ENCODE data around the gene C1QTNF12.
"Not testable (repeated sequence)": the region's sequence is repeated elsewhere in the genome, so short reads cannot be mapped to it uniquely, and the experiment has no call there.

C1QTNF12 gene

DNA sequence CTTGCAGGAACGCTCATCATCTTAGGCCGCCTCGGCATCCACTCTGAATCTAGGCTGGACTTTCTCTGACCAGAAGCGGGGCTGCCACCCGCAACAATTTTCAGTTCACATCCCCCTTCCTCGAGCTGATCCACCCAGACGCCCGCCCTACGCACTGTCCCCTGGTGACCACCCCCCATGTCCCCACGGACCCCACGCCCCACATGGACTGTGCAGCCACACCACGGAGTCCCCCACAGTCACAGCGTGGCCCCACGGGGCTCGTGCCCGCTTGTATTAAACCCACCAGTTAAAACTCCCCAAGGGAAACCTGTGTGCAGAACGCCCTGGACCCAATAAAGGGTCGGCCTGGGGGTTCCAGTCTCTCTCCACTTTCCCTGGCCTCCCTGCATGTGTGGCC, 13.0 kb upstream of the C1QTNF12 start:
- DNase-seq (ENCODE audit: low spot score), result no peak

DNA sequence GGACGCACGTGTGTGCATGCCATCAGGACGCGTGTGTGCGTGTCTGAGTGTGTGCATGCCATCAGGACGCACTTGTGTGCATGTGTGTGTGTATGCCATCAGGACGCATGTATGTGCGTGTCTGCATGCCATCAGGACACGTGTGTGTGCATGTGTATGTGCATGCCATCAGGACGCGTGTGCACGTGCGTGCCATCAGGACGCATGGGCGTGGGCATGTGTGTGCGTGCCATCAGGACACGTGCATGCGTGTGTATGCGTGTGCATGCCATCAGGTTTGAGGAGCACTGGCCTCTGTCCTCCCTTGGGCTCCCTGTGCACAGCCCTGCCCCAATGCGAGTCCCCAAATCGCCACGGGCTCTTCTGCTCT, 12.6 kb upstream of the C1QTNF12 start:
- no peak for DNase-seq (ENCODE audit: low spot score)

DNA sequence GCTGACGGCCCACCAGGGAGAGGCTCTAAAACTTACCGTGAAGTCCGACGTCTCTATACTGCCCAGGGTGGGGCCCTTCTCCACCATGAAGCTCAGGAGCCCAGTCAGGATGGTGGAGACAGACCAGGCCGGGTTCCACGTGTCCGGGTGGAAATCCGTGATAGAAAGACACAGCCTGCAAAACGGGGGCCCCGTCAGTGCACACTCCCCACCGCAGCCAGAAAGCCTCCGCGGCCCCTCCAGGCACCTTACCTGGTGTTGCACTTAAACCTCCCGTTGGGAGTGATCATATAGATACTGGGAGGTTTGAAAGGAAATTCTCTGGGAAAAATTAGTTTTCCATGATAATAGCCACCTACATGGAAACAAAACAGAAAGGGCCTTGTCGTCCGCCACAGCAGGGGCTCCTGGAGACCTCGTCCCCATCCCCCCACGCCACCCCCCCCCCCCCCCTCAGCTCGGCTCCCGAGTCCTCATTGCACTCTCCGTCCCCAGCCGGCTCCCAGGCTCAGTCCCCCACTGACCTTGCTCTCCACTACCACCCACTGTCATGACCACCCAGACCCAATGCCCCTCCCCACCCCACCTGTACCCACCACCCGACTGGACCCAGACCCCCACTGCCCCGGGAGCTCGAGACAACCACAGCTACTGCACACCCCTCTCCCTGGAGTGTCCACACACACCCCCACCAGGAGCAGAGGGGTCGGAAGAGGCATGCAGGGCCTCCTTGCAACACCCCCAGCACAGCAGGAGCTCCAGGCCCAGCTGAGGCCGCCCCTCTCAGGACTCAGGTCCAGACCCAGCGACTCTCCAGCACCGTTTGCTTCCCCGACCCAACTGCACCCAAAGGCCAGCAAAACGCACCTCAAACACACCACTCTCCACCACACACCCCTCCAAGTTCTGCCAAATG, 10.7 kb upstream of the C1QTNF12 start:
- DNase-seq (ENCODE audit: low spot score), result no peak

DNA sequence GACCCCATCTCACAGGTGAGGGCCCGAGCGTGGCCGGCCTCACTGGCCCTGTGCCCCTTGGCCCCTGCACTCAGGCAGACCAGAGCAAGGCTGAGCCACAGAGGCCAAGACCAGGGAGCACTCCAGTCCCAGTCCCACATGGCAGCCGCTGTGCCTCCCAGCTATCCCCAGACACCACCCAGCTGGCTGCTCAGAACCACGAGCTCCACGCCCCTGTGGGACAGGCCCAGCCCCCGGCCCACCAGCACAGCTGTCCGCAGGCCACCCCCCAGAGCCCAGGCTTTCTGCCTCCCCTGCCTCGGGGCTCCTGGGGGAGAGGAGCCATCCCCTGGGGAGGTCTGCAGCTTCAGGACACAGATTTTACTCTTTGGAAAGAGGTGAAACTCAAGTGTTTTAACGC, 9.1 kb upstream of the C1QTNF12 start:
- DNase-seq (ENCODE audit: low spot score), result no peak

DNA sequence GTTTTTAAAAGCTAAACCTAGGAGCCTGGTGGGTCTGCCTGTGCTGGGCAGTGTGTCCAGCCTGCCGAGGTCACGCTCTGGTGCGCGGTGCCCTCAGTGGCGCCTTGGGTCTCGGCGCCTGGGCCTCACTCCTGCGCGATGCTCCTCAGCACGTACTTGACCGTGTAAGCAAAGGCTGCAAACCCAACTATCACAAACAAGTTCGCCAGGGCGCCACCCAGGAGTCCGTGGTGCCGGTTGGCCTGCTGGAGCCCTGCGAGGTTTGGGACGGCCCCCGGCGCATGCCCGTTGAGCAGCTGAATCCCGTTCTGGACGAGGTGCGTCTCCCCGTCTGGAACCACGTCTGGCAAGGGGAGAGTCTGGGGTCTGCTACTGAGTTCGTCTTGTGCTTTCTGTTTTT, 8.6 kb upstream of the C1QTNF12 start:
- no peak for DNase-seq (ENCODE audit: low spot score)

DNA sequence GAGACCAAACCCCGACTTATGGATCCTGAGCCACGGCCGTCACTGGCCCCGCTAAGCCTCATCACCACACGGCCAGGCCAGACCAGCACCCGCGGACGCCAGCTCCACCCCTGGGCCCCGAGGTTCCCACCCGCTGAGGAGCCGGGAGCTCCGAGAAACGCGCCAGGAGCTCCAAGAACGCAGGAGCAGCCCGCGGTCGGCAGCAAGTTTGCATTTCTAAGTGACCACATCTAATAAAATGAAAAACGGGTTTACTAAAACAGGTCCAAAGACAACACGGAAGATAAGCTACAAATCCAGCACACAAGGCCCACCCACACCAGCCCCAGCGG, 8.1 kb upstream of the C1QTNF12 start:
- no peak for DNase-seq (ENCODE audit: low spot score)

DNA sequence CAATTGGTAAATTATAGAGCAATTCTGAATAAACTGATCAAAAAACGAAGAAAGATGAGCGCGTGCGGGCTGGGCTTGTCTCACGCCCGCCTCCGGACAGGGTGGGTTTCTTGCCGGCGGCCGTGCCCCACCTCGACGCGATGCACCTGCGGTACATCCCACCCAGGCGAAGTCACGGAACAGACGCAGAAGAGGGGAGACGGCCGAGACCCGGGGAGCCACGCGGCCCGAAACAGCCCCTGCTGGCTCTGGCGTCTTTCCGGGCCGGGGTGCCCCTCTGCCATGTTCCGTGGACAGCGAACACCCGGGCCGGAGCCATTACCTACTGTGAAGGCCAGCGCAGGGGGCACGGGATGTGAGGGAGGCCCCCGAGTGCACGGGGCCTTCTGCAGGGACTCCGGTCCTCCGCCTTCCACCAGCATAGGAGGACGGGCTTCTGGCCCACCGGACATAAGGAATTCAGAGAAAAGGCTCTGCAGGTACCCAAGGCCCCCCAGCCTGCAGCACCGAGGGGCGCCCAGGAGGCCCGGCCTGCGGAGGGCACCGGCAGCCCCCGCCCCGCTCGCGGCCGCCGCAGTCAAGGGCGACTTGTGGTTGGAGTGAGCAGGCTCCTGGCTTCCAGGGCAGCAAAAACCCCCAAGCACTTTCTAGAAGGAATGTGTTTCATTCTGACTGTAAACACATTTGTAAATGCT, 7.6 kb upstream of the C1QTNF12 start:
- DNase-seq (ENCODE audit: low spot score), result no peak

DNA sequence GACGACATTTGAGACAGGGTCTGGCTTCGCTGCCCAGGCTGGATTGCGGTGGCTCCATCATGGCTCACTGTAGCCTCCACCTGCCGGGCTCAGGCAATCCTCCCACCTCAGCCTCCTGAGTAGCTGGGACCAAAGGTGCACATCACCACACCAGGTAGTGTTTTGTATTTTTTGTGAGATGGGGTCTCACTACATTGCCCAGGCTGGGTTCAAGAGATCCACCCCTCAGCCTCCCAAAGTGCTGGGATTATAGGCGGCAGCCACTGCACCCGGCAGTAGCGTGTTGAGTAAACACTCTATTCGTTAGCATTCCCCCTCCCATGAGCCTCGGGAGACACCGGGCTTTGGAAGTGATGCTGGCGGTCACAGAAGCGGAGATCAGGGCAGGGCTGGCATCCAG, 6.8 kb upstream of the C1QTNF12 start:
- DNase-seq (ENCODE audit: low spot score), result no peak

DNA sequence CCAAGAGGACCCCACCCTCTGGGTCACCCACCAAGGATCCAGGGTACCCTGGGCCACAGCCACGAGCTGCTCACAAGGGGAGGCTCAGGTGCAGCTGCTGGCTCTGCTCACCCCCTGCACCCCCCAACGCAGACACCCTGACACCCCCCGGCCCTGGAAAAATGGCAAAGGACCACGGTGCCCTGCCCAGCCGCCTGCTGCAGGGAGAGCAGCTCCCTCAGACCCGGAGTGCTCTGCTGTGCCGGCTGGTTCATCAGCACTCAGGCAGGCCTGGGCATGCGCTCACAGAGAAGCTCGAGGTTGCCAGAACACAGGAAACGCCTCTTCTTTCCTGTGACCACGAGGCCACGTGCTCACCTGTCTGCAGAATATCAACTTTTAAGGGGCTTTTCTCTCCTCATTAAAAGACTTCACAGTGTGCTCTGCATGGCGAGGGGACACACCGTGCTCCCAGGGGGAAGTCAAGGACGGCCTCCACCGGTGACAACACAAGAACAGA, 4.3 kb upstream of the C1QTNF12 start:
- DNase-seq (ENCODE audit: low spot score), result no peak

DNA sequence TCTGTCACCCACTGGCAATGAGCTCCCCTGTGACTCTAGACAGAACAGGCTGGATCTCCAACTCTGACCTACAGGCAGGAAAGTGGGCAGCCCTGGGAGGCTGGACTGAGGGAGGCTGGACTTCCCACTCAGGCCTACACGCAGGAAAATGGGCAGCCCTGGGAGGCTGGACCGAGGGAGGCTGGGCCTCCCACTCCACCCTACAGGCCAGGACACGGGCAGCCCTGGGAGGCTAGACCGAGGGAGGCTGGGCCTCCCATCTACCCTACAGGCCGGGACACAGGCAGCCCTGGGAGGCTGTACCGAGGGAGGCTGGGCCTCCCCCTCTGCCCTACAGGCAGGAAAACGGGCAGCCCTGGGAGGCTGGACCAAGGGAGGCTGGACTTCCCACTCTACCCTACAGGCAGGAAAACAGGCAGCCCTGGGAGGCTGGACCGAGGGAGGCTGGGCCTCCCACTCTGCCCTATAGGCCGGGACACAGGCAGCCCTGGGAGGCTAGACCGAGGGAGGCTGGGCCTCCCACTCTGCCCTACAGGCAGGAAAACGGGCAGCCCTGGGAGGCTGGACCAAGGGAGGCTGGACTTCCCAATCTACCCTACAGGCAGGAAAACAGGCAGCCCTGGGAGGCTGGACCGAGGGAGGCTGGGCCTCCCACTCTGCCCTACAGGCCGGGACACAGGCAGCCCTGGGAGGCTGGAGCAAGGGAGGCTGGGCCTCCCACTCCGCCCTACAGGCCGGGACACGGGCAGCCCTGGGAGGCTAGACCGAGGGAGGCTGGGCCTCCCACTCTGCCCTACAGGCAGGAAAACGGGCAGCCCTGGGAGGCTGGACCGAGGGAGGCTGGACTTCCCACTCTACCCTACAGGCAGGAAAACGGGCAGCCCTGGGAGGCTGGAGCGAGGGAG, 1.7 kb upstream of the C1QTNF12 start:
- DNase-seq (ENCODE audit: low spot score), result not testable (repeated sequence)

DNA sequence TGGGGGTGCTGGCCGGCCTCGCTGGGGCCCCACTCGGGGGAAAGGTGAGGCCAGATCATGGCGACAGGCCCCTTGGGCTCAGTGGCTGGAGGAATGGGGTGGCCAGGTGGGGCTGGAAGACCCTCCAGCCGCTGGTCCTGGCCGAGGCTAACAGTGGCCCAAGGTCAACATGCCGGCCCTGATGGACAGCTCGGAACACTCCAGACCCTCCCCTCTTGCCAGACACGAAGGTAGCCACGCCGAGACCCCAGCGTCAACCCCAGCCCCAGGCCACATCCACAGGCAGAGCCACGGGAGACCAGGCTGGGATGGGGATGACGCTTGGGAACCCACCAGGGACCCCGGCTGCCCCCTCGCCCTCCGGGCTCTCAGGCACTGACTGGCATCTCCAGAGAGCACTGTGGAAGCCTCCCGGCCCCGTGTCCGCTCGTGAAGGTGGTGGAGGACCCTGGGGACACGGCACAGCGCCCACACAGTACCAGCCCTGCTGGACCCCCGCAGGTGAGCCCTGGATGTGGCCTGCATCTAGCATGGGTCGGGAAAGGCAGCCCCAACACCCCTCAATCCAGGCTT, 905 bp upstream of the C1QTNF12 start:
- DNase-seq (ENCODE audit: low spot score), result no peak

DNA sequence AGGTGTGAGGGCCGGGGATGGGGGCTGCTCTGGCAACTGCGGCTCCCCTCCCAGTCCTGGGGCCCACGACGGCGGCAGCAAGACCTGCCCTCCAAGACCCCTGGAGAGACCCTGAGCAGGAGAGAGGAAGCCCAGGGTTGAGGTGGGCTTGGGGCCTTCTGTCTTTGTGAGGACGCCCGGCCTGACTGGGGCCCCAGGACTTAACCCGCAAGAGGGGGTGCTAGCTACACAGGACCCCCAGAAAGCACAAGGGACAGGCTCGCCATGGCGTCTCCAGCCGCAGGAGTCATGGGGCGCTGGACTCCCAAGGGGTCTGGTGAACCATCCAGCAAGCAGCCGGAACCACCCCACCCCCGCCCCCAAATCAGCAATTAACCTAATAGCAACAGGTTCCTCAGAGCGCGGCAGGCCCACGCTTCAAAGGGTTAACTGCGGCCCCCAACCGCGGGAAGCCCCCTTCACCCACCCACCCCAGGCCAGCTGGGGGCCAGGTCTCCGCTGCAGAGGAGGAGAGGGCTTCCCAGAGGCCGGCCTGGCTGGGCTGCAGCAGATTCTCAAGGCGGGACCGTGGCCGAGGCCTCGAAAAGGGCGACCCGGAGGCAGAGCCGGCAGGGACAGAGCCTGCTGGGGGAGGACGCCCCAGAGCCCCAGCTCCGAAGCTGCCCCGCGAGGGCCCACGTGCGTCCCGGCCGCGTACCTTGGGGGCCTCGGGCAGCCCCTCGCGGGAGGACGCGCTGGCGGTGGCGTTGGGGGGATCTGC, 525 bp downstream of the C1QTNF12 start:
- DNase-seq (ENCODE audit: low spot score), result no peak

DNA sequence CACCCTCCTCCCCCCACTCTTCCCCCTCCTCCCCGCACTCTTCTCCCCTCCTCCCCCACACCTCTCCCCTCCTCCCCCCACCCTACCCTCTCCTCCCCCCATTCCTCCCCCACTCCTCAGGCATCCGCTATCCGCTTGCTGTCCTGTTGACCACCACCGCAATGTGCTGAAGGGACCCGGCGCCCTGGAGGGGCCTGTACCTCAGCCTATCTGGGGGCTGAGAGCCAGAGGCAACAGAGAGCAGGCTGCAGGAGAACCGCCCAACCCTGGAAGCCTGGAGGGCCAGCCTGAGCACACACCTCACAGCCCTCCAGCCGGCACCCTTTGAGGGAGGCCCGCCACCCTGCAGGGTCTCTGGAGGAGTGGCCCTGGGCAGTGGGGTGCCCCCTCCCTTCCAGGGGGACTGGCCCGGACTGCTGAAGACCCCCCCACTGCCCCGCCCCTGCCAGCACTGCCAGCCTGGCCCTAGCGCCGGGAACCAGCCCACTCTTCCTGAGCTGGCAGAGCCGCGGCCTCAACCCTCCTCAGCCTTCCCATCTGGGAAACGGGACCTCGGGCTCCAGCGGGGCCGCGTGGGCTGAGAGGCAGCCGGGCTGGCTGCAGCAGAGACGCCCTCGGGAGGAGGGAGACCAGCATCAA, 1.2 kb downstream of the C1QTNF12 start:
- DNase-seq (ENCODE audit: low spot score), result no peak

DNA sequence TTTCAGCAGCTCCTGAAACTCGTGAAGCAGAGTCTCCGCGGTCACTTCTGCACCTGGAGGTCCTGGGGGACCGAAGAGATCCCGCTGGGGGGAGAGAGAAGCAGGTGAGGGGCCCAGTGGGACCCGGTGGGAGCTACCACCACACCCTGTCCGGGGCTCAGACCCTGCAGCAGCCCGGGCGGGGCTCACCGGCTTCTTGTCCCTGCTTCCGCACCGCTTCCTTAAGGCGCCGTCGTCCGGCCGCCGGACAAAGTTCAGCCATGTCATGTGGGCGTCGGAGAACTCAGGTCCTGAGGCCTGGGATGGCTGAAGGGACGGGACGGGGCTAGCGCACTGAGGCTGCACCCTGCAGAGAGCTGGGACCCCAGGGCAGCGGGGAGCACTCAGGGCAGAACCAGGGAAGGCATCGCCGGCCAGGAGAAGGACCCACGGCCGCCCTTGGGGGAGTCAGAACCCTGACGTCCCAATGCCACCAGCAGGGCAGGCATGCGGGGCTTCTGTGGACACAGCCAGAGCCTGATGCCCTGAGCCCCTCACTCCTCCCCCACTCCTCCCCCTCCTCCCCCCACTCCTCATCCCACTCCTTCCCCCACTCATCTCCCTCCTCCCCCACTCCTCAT, 2.2 kb downstream of the C1QTNF12 start:
- no peak for DNase-seq (ENCODE audit: low spot score)

DNA sequence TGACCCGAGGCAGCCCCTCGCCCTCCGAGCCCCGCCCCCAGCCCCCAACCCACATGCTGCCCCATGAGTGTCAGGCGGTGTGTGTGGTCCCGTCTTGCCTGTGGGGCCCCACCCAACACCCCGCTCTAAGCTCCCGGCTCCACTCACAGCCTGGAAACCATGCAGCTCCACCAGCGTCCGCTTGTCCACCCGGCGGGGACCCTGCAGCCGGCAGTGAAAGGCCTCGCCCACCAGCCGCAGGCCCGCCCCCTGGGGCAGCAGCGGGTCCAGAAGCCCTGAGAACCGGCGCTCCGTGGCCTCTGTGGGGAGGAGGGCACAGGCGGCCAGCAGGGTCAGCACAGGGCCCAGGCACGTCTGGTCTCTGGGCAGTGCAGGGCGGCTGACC, 2.7 kb downstream of the C1QTNF12 start:
- no peak for DNase-seq (ENCODE audit: low spot score)

DNA sequence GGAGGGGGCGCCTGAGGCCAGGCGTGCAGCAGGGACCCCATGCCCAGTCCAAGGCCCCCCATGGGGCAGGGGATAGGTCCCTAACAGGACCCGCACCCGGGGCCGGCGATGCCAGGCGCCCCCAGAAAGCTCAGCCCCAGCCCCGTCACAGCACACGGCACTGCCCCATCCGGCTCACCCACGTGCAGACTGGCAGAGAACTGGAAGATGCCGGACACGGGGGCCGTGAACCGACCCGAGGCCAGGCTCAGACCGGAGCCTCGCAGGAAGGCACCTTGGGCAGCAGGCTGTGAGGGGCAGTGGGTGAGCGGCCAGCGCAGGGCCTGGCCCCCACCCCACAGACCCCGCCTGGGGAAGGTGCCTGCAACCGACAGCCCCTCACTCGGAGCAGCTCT, 3.3 kb downstream of the C1QTNF12 start:
- DNase-seq (ENCODE audit: low spot score), result no peak

DNA sequence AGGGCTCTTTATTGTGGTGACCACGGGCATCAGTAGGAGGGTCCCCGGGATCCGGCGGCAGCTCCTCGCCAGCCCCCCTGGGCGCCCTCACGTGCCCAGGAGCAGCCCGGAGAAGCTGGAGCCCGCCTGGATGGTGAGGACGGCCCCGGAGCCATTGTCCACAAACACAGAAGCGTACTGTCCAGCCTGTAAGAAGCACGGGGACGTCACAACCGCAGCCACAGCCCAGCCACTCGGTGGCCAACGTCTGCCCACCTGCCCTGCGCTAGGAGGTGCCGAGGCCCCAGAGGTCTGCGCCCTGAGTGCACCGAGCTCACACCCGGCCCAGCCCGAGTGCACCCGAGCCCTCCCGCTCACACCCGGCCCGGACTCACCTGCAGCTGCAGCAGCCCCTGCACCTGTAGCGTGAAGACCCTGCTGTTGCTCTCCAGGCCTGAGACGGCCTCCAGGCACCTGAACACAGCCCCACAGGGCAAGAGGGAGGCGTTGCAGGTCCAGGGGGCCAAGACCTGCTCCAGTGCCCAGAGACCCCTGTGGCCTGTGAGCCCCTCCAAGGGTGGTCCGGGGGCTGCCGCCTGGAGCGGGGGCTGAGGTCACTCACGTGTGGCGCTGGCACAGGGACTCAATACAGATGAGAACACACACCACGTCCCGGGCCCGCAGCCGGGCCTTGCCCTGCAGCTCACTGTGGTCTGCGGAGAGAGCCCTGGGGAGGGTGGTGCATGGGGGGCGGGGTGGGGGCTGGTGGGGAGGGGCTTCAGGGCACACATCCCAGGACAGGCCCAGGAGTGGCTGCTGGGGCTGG, 3.9 kb downstream of the C1QTNF12 start:
- no peak for DNase-seq (ENCODE audit: low spot score)

DNA sequence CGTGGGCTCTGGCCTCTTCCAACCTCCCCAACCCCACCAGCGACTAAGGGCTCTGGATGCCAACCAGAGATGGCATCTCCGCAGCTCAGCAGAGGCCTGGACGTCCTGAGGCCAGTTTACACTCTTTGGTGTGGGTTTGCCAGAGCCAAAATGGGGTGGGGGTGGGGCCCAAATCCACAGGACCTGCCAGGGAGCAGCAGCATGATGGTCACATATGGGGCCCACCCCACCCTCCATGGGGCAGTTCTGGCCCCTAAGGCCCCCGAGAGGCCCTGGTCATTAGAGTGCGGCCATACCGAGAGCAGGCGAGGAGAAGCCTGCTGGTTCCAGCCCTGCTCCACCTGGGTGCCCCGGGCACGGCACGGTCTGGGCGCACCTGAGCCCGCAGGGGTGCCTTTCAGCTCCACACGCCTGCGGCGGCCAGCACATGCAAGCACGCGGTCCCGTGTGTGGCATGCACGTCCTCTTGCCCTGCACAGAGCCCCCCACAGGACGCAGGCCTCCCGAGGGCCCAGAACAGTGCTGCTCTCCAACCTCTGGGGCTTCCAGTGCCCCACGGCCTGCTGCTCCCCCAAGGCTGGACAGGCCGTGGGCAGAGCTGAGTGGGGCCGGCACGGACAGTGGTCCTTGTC, 4.8 kb downstream of the C1QTNF12 start:
- DNase-seq (ENCODE audit: low spot score), result no peak
